Breast epithelium (tissue), 4 donors: ENCODE data around the gene MOG. TPM values are rescaled to one million over a fixed set of nuclear protein-coding genes. Genes with fewer than 3 reads are reported as not detected.

ENCODE experiments used
- DNase-seq, 2 donors: peaks; one replicate each; pipeline ENCODE4 v3.0.0-alpha.2; 2019; ENCODE audit warnings: low spot score in 2 of 2
- H3K27ac ChIP-seq, 2 donors: fragments of 200-600 bp; sonication (generic) in 1 of 2; one replicate each; pipeline ENCODE4 v1.5.1; 2016 to 2019; ENCODE audit warnings: mild to moderate bottlenecking in 1 of 2
- H3K27me3 ChIP-seq, 2 donors: fragments of 200-600 bp; sonication (generic) in 1 of 2; one replicate each; pipeline versions ENCODE4 v1.5.1 to v1.6.0; 2017 to 2019; ENCODE audit warnings: control low read depth in 1 of 2, mild to moderate bottlenecking in 1 of 2
- H3K36me3 ChIP-seq: fragments of 200-600 bp; one replicate; pipeline ENCODE4 v1.5.1; 2019
- H3K4me1 ChIP-seq, 2 donors: fragments of 200-600 bp; sonication (generic); one replicate each; pipeline ENCODE4 v1.5.1; 2016 to 2019; ENCODE audit warnings: control low read depth in 1 of 2
- H3K4me3 ChIP-seq, 3 donors: fragments of 200-600 bp; sonication (generic); 1 replicate in 2 of 3; 2 replicates in 1 of 3; pipeline ENCODE4 v1.5.1; 2016 to 2019; ENCODE audit warnings: mild to moderate bottlenecking in 3 of 3, moderate library complexity in 2 of 3
- H3K9me3 ChIP-seq, 2 donors: fragments of 200-600 bp; sonication (generic) in 1 of 2; one replicate each; pipeline ENCODE4 v1.5.1; 2016 to 2019; ENCODE audit warnings: control low read depth in 1 of 2
- POLR2A ChIP-seq: fragments of 450-650 bp; IDR thresholded peaks from one replicate; pipeline ENCODE4 v1.6.1; 2016; ENCODE audit warnings: antibody characterized with exemption, mild to moderate bottlenecking, moderate library complexity
- POLR2AphosphoS5 ChIP-seq, 3 donors: sonication (generic); formaldehyde crosslinking; IDR thresholded peaks; one replicate each; pipeline ENCODE4 v1.6.1; 2017; ENCODE audit warnings: antibody characterized with exemption in 3 of 3
- intact Hi-C: fragments of 100-400 bp; cut with DNase I; formaldehyde crosslinking; loops from one replicate; pipeline ENCODE4 v1.15.1; 2023; ENCODE audit warnings: low total_unique reads
- total RNA-seq, 3 donors: library from RNA; depleted of rRNA; stranded (reverse); fragments of >200 nt; gene quantifications; one replicate each; pipeline ENCODE4 v1.1.0, GENCODE V29; 2016
- TF ChIP-seq, protein P1 (sequence below), 3 donors: fragments of 450-650 bp; IDR thresholded peaks; one replicate each; pipeline ENCODE4 v1.5.1; 2016 to 2017; ENCODE audit warnings: antibody characterized with exemption in 3 of 3, mild to moderate bottlenecking in 3 of 3, moderate library complexity in 3 of 3

MOG gene
- total RNA-seq, 3 donors from 2014 or later = not detected

DNA sequence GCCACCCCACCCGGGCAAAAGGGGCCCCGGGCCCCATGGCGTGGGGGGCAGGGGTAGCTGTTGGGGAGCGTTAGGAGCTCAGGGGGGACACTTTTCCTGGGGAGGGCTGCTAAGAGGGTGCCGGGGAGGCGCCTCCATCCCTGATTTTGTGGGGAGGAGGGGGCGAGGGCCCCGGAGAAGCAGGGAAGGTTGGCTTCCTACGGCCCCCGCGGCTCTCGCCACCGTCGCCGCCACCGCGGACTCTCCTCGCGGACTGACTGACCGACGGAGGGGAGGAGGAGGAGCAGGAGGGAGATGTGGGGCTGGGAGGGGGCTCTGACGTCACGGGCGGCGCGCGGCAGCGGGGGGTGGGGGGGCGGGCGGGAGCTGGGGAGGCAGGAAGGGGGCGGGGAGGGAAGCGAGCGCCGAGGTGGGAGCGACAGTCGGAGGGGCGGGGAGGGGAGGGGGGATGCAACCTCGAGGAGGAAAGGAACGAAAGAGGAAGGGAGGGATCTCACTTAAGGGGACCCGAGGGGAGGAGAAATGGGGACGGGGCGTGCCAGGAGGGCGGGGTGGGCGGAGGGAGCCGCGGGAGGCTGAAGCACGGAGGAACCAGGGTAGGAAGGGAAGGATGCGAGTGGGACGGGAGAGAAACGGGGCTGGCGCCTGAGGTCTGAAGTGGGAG, 29.0 kb upstream of the MOG start:
- H3K4me3 ChIP-seq = peak overlapping the region; percentile 46 to 79 (median 68)
- no peaks in the 10 kb centered on the region for H3K36me3 ChIP-seq
- H3K9me3 ChIP-seq = no peaks in the 10 kb centered on the region
- peak in 1 of 2 donors; percentile 63 for DNase-seq
- H3K27ac ChIP-seq = peak overlapping the region; percentile 78 to 85
- peak in 2 of 3 donors; percentile 77 to 86 for TF ChIP-seq POLR2AphosphoS5 (IDR thresholded peaks at IDR 0.05)
- peak; percentile 71 for TF ChIP-seq POLR2A
- TF ChIP-seq, protein P1, sequence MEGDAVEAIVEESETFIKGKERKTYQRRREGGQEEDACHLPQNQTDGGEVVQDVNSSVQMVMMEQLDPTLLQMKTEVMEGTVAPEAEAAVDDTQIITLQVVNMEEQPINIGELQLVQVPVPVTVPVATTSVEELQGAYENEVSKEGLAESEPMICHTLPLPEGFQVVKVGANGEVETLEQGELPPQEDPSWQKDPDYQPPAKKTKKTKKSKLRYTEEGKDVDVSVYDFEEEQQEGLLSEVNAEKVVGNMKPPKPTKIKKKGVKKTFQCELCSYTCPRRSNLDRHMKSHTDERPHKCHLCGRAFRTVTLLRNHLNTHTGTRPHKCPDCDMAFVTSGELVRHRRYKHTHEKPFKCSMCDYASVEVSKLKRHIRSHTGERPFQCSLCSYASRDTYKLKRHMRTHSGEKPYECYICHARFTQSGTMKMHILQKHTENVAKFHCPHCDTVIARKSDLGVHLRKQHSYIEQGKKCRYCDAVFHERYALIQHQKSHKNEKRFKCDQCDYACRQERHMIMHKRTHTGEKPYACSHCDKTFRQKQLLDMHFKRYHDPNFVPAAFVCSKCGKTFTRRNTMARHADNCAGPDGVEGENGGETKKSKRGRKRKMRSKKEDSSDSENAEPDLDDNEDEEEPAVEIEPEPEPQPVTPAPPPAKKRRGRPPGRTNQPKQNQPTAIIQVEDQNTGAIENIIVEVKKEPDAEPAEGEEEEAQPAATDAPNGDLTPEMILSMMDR (IDR thresholded peaks at IDR 0.05) = no peak
- peaks cover 6 to 11% of the 10 kb centered on the region in 2 donors for H3K4me1 ChIP-seq
- no peaks in the 10 kb centered on the region for H3K27me3 ChIP-seq
- intact Hi-C loops = no loop called here

DNA sequence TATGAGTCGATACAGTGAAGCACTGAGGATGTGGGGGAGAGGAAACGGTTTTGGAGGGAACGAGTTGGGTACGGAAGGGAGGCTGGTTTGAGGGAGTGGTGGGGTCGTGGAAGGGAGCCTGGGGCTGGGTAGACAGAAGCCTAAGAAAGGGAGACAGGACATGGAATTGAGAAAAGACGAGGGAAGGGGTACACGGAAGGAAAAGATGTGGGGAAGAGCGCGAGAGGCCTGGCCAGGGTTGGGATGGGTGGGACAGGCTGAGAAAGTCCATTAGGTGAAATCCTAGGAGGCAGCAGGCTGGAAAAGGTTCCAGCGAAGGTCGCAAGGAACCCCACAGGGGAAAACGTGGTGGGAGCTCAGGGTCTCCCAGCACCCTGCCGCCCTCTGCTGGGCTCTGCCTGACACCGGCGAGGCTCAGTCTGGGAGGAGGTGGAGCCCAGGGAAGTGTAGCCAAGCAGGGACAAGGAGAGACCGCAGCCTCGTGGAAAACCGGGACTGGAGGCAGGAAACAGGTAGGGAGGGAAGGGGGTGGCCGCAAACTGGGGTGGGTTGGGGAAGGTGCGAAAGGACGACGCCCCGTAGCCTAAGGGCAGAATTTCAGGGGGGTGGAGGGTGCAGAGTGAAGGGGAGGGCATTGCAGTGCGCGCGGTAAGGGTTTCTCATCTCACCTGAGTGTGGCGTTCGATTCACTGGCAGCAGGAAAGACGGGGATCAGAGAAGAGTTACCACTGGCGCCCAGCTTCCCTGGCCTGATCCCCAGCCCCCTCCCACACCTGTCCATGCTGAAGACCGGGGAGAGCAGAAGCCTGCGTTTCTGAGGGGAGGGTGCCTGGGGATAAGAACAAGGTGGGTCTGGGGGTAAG, 28.2 kb upstream of the MOG start:
- peak overlapping the region; percentile 46 to 79 (median 68) for H3K4me3 ChIP-seq
- no peaks in the 10 kb centered on the region for H3K36me3 ChIP-seq
- intact Hi-C loops = no loop called here
- peaks cover 6 to 11% of the 10 kb centered on the region in 2 donors for H3K4me1 ChIP-seq
- TF ChIP-seq POLR2AphosphoS5 (IDR thresholded peaks at IDR 0.05) = no peak
- TF ChIP-seq, protein P1 (IDR thresholded peaks at IDR 0.05) = peak in 2 of 3 donors; percentile 43 to 68
- no peaks in the 10 kb centered on the region for H3K27me3 ChIP-seq
- H3K27ac ChIP-seq = peak overlapping the region; percentile 78 to 85
- H3K9me3 ChIP-seq = no peaks in the 10 kb centered on the region
- peak; percentile 70 to 79 for DNase-seq

DNA sequence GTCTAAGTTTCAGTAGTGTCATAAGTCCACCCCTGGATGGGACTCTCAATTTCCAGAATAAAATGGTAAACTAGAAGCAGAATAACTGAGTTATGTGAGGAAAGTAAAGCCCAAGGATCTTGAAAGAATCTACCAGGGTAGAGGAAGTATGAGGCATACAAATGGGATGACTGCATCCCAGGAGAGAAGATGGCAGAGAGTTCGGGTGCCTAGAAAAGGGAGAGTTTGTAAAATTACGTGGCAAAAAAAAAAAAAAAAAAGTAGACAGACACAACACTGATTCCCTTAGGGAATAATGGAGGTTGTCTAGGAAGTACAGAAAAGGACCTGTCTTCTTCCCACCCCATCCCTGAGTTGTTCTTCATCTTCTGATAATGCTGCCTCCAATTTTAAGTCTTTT, 27.3 kb upstream of the MOG start:
- no peaks in the 10 kb centered on the region for H3K36me3 ChIP-seq
- no peak for DNase-seq
- H3K27me3 ChIP-seq = no peaks in the 10 kb centered on the region
- H3K4me3 ChIP-seq = no peak overlapping the region
- H3K4me1 ChIP-seq = peaks cover 6 to 11% of the 10 kb centered on the region in 2 donors
- TF ChIP-seq POLR2A (no peak), POLR2AphosphoS5 (IDR thresholded peaks at IDR 0.05) (no peak)
- TF ChIP-seq, protein P1 (IDR thresholded peaks at IDR 0.05) = no peak
- H3K9me3 ChIP-seq = no peaks in the 10 kb centered on the region
- no peak overlapping the region for H3K27ac ChIP-seq
- intact Hi-C loops = no loop called here

DNA sequence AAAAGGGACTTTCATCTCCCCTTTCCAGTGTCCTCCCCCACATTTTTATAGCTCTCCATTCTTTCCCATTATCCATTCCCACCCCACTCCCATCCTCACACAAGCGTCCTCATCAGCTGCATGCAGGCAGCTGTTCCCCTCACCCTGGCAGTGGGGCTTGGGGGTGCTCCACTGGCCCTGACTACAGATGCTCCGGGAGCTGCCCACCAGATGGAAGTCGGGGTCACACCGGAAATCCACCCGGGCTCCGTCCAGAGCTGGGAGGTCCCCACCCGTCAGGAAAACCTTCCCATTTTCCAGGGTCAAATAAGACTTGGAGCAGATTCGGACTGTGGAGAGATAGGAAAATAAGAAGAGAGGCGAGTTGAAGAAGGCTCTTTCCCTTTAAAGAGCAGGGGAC, 26.6 kb upstream of the MOG start:
- Histone ChIP-seq H3K9me3 (no peaks in the 10 kb centered on the region), H3K27me3 (no peaks in the 10 kb centered on the region), H3K36me3 (no peaks in the 10 kb centered on the region), H3K4me3 (no peak overlapping the region), H3K27ac (no peak overlapping the region), H3K4me1 (peaks cover 6 to 11% of the 10 kb centered on the region in 2 donors)
- TF ChIP-seq, protein P1 (IDR thresholded peaks at IDR 0.05) = no peak
- TF ChIP-seq POLR2AphosphoS5 (IDR thresholded peaks at IDR 0.05) (no peak), POLR2A (no peak)
- intact Hi-C loops = no loop called here
- DNase-seq = peak in 1 of 2 donors; percentile 16
